HG03108 (cell line): ENCODE measurements around the gene MAP4.
"Not testable (repeated sequence)": the region's sequence is repeated elsewhere in the genome, so short reads cannot be mapped to it uniquely, and the experiment has no call there.

ENCODE experiments used
- ATAC-seq: cut with Tn5 transposase; IDR thresholded peaks from one replicate; pipeline ENCODE4 v1.9.1; 2021; ENCODE audit warnings: moderate library complexity; ENCODE audit not compliant: unreplicated experiment

Gene MAP4

GRCh38 chr3:48016301-48016973 lies at the start of gene MAP4:
TSS of gene MAP4 (minus strand) at chr3:48016416. CDS start at chr3:47998860, 17,556 bp downstream.
- ATAC-seq, result no peak

- ATAC-seq, result no peak
Measured at GRCh38 chr3:48065035-48065434, 48.8 kb upstream of the MAP4 start.

GRCh38 chr3:48064292-48064829 lies 48.1 kb upstream of the MAP4 start:
- ATAC-seq, result no peak

- not testable (repeated sequence) for ATAC-seq
Measured at GRCh38 chr3:48061586-48061985, 45.4 kb upstream of the MAP4 start.

- no peak for ATAC-seq
Measured at GRCh38 chr3:48058091-48058490, 41.9 kb upstream of the MAP4 start.

- ATAC-seq, result no peak
Measured at GRCh38 chr3:48057521-48057920, 41.3 kb upstream of the MAP4 start.

- ATAC-seq, result no peak
Measured at GRCh38 chr3:48047841-48048464, 31.7 kb upstream of the MAP4 start.

GRCh38 chr3:48042071-48042760 lies 26.0 kb upstream of the MAP4 start:
- ATAC-seq, result no peak

- ATAC-seq, result no peak
Measured at GRCh38 chr3:48039487-48040190, 23.4 kb upstream of the MAP4 start.

GRCh38 chr3:48038971-48039481 lies 22.8 kb upstream of the MAP4 start:
- ATAC-seq, result no peak

- no peak for ATAC-seq
Measured at GRCh38 chr3:48034000-48034516, 17.8 kb upstream of the MAP4 start.

GRCh38 chr3:48030188-48030587 lies 14.0 kb upstream of the MAP4 start:
- no peak for ATAC-seq

- no peak for ATAC-seq
Measured at GRCh38 chr3:48026951-48027908, 11.0 kb upstream of the MAP4 start.

- ATAC-seq, result no peak
Measured at GRCh38 chr3:48026098-48026497, 9.9 kb upstream of the MAP4 start.

- no peak for ATAC-seq
Measured at GRCh38 chr3:48024401-48024800, 8.2 kb upstream of the MAP4 start.

GRCh38 chr3:48023377-48023776 lies 7.2 kb upstream of the MAP4 start:
- ATAC-seq, result no peak

GRCh38 chr3:48022178-48022577 lies 6.0 kb upstream of the MAP4 start:
- ATAC-seq, result no peak

GRCh38 chr3:48018841-48019240 lies 2.6 kb upstream of the MAP4 start:
- ATAC-seq, result no peak

- no peak for ATAC-seq
Measured at GRCh38 chr3:48015431-48016180, 610 bp downstream of the MAP4 start.
